ENCODE results near the gene RPL37.

- TF ChIP-seq CTCF (IDR thresholded peaks at IDR 0.05; ENCODE audit: low read length), result no peak
- TF ChIP-seq EZH2 (optimal IDR thresholded peaks at IDR 0.05; ENCODE audit: low read depth, low read length), result no peak
Observed at GRCh38 chr5:40791715-40792139, 43.3 kb downstream of the RPL37 start.

All from MM.1S (cell line).